ENCODE data around the gene TRIM54.

DNA sequence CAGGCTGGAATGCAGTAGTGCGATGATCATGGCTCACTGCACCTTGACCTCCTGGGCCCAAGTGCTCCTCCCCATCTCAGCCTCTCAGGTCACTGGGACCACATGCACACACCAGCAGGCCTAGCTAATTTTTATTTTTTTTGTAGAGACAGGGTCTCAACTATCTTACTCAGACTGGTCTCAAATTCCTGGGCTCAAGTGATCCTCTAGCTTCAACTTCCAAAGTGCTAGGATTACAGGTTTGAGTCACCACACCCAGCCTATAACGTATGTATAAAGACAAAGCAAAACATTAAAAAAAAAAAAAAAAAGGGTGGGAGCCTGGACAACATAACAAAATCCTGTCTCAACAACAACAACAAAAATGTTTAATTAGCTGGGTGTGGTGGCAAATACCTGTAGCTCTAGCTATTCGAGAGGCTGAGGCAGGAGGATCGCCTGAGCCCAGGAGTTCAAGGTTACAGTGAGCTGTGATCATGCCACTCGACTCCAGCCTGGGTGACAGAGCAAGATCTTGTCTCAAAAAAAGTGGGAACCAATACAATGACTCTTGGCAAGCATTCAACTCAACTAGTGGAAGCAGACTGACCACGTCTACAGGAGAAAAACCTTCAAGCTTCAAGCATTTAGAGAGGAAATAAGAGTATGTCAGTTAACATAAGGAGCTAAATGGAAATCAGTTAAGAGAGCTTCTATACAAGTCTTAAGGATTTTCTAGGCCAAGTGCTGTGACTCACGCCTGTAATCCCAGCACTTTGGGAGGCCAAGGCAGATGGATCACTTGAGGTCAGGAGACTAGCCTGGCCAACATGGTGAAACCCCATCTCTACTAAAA lies 71.8 kb downstream of the TRIM54 start:
- TF ChIP-seq EZH2 (IDR thresholded peaks at IDR 0.05; ENCODE audit: low read length, unreplicated experiment): no peak
- TF ChIP-seq, protein P1, sequence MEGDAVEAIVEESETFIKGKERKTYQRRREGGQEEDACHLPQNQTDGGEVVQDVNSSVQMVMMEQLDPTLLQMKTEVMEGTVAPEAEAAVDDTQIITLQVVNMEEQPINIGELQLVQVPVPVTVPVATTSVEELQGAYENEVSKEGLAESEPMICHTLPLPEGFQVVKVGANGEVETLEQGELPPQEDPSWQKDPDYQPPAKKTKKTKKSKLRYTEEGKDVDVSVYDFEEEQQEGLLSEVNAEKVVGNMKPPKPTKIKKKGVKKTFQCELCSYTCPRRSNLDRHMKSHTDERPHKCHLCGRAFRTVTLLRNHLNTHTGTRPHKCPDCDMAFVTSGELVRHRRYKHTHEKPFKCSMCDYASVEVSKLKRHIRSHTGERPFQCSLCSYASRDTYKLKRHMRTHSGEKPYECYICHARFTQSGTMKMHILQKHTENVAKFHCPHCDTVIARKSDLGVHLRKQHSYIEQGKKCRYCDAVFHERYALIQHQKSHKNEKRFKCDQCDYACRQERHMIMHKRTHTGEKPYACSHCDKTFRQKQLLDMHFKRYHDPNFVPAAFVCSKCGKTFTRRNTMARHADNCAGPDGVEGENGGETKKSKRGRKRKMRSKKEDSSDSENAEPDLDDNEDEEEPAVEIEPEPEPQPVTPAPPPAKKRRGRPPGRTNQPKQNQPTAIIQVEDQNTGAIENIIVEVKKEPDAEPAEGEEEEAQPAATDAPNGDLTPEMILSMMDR (conservative IDR thresholded peaks at IDR 0.05; ENCODE audit: low read depth, low read length): no peak

Data from PC-3 (cell line).